ENCODE measurements around the gene CPSF4L. TPM values are rescaled to one million over a fixed set of nuclear protein-coding genes. Genes with fewer than 3 reads are reported as not detected.
A peak's percentile ranks its signal among the peaks of the same experiment; 100 is the strongest.

The CPSF4L gene
- total and polyA plus RNA-seq, 2 of the 13 experiments (the other 11 are each of a cell fraction or from before 2014, with no cell fraction given): 0.73 to 1.6 TPM

- TF ChIP-seq ATF2 (CRISPR knock-in tag; IDR thresholded peaks at IDR 0.05) (no peak), ZNF629 (CRISPR knock-in tag; conservative IDR thresholded peaks at IDR 0.05) (peak; percentile 60), MAF1 (CRISPR knock-in tag; IDR thresholded peaks at IDR 0.05; ENCODE audit: borderline replicate concordance) (no peak), ZNF17 (CRISPR knock-in tag; IDR thresholded peaks at IDR 0.05) (no peak), ZNF235 (CRISPR knock-in tag; IDR thresholded peaks at IDR 0.05; ENCODE audit: borderline replicate concordance) (no peak), ZNF333 (CRISPR knock-in tag; IDR thresholded peaks at IDR 0.05; ENCODE audit: borderline replicate concordance) (no peak), THAP7 (CRISPR knock-in tag; IDR thresholded peaks at IDR 0.05) (no peak), AHDC1 (CRISPR knock-in tag; IDR thresholded peaks at IDR 0.05; ENCODE audit: borderline replicate concordance) (no peak)
These were observed 21.6 kb upstream of the CPSF4L start (continued) for GRCh38 chr17:73283250-73283649.

Data from HepG2 (cell line).